Glomerular endothelial cell (primary cell): ENCODE measurements around the gene RASGRF2. TPM values are rescaled to one million over a fixed set of nuclear protein-coding genes. Genes with fewer than 3 reads are reported as not detected.

Experiments used
- DNase-seq: peaks from one replicate; pipeline ENCODE4 v3.0.0-alpha.2; 2011; ENCODE audit warnings: low read depth, low spot score; ENCODE audit errors: extremely low read depth
- total RNA-seq: library from RNA; depleted of rRNA; stranded (reverse); fragments of >200 nt; gene quantifications from 2 replicates; pipeline ENCODE4 v1.2.3, GENCODE V29; 2015

RASGRF2 gene
- total RNA-seq, 1 donor from 2014 or later, result 15.8 TPM

- peak; percentile 20 for DNase-seq
Observed at GRCh38 chr5:81194633-81195334, 234.6 kb downstream of the RASGRF2 start.

GRCh38 chr5:81195335-81195929, 235.3 kb downstream of the RASGRF2 start:
- DNase-seq, result no peak

- DNase-seq, result no peak
Observed at GRCh38 chr5:81202655-81203054, 242.5 kb downstream of the RASGRF2 start.

- no peak for DNase-seq
Observed at GRCh38 chr5:81203729-81204128, 243.6 kb downstream of the RASGRF2 start.

- DNase-seq, result no peak
Observed at GRCh38 chr5:81204205-81204604, 244.0 kb downstream of the RASGRF2 start.

- no peak for DNase-seq
Observed at GRCh38 chr5:81205058-81205457, 244.9 kb downstream of the RASGRF2 start.

GRCh38 chr5:81207009-81207408, 246.8 kb downstream of the RASGRF2 start:
- DNase-seq, result no peak

GRCh38 chr5:81208904-81209303, 248.7 kb downstream of the RASGRF2 start:
- no peak for DNase-seq

- no peak for DNase-seq
Observed at GRCh38 chr5:81209386-81209785, 249.2 kb downstream of the RASGRF2 start.

- no peak for DNase-seq
Observed at GRCh38 chr5:81209869-81210493, 249.8 kb downstream of the RASGRF2 start.

- no peak for DNase-seq
Observed at GRCh38 chr5:81212211-81212751, 252.1 kb downstream of the RASGRF2 start.

- no peak for DNase-seq
Observed at GRCh38 chr5:81213070-81213469, 252.9 kb downstream of the RASGRF2 start.

- DNase-seq, result no peak
Observed at GRCh38 chr5:81214848-81215247, 254.7 kb downstream of the RASGRF2 start.

GRCh38 chr5:81216152-81216551, 256.0 kb downstream of the RASGRF2 start:
- no peak for DNase-seq

GRCh38 chr5:81219389-81219788, 259.2 kb downstream of the RASGRF2 start:
- DNase-seq, result no peak

- no peak for DNase-seq
Observed at GRCh38 chr5:81222285-81222684, 262.1 kb downstream of the RASGRF2 start.

GRCh38 chr5:81225463-81225862, 265.3 kb downstream of the RASGRF2 start:
- no peak for DNase-seq

GRCh38 chr5:81226286-81226685, 266.1 kb downstream of the RASGRF2 start:
- no peak for DNase-seq

- DNase-seq, result no peak
Observed at GRCh38 chr5:81226949-81227348, 266.8 kb downstream of the RASGRF2 start.

- DNase-seq, result no peak
Observed at GRCh38 chr5:81228084-81228483, 267.9 kb downstream of the RASGRF2 start.

GRCh38 chr5:81230416-81230815, 270.3 kb downstream of the RASGRF2 start:
- DNase-seq, result no peak
